HCT116 (cell line): ENCODE data around the gene GTF2A1. TPM values are rescaled to one million over a fixed set of nuclear protein-coding genes. Genes with fewer than 3 reads are reported as not detected.

Experiments used
- ATAC-seq: fragments of 200-7000 bp; cut with Tn5 transposase; 2 replicates; pipeline ENCODE4 v1.9.1; 2020; ENCODE audit warnings: mild to moderate bottlenecking, moderate library complexity
- BruUV-seq: library from RNA; stranded (reverse); fragments of 400-500 nt; replicated peaks from 2 replicates; lab custom pipeline; 2021; lab: Mats Ljungman, UMichigan
- CTCF ChIA-PET: fragments of 300-600 bp; sonication (Branson Sonifier 250); formaldehyde crosslinking; loops from one replicate; lab custom pipeline; 2021; ENCODE audit warnings: antibody characterized with exemption; lab: Charles Lee
- POLR2A ChIA-PET: fragments of 300-600, 350-600 bp; sonication (Branson Sonifier 250); formaldehyde crosslinking; loops from one replicate; lab custom pipeline; 2021; ENCODE audit warnings: antibody characterized with exemption; lab: Charles Lee
- RAD21 ChIA-PET, 2 experiments: fragments of 300-600 bp; sonication (Branson Sonifier 250); formaldehyde crosslinking; loops; one replicate each; lab custom pipeline; 2023; ENCODE audit warnings: low total read pairs in 2 of 2; ENCODE audit not compliant: uncharacterized antibody in 2 of 2, unreplicated experiment in 2 of 2, low non-redundant PET in 1 of 2; lab: Charles Lee
- DNase-seq: peaks from one replicate; pipeline ENCODE4 v3.0.0-alpha.2; 2010; ENCODE audit warnings: low read depth, low spot score
- H2AFZ ChIP-seq: fragments of 200-600 bp; shearing (Covaris generic), sonication (generic); 2 replicates; pipeline ENCODE4 v1.6.1; 2017; ENCODE audit warnings: low read depth, mixed run types, mixed read lengths, antibody characterized with exemption, low read length; ENCODE audit not compliant: poor library complexity, severe bottlenecking
- H3K27ac ChIP-seq: 2 replicates; pipeline ENCODE4 v1.5.1; 2012; ENCODE audit warnings: low read depth, low read length
- H3K27me3 ChIP-seq: fragments of 200-600 bp; sonication (generic); 2 replicates; pipeline ENCODE4 v1.6.1; 2016; ENCODE audit warnings: mixed run types, low read length, mixed read lengths; ENCODE audit not compliant: insufficient read depth
- H3K36me3 ChIP-seq, 2 experiments: fragments of 200-500 bp in 1 of 2; fragments of 200-600 bp in 1 of 2; sonication (Bioruptor generic) in 1 of 2; sonication (generic) in 1 of 2; 2 replicates each; pipeline versions ENCODE4 v1.5.1 to v1.6.1; 2014 to 2016; ENCODE audit warnings: low read length in 2 of 2, inconsistent platforms in 1 of 2, mixed read lengths in 1 of 2, mixed run types in 1 of 2; ENCODE audit not compliant: insufficient read depth in 2 of 2, control insufficient read depth in 1 of 2
- H3K4me1 ChIP-seq, 2 experiments: fragments of 200-600 bp in 1 of 2; sonication (generic) in 1 of 2; 2 replicates each; pipeline versions ENCODE4 v1.5.1 to v1.6.1; 2012 to 2017; ENCODE audit warnings: low read length in 2 of 2, inconsistent platforms in 1 of 2, mild to moderate bottlenecking in 1 of 2, mixed read lengths in 1 of 2, mixed run types in 1 of 2, moderate library complexity in 1 of 2; ENCODE audit not compliant: insufficient read depth in 2 of 2, control insufficient read depth in 1 of 2
- H3K4me2 ChIP-seq: fragments of 200-600 bp; sonication (generic); 2 replicates; pipeline ENCODE4 v1.6.1; 2017; ENCODE audit warnings: mixed run types, low read length, mixed read lengths
- H3K4me3 ChIP-seq, 2 experiments: fragments of 200-600 bp in 1 of 2; sonication (generic) in 1 of 2; replicated peaks in 1 of 2; 2 replicates each; pipeline ENCODE4 v1.5.1; 2011 to 2016; ENCODE audit warnings: low read length in 2 of 2, control low read depth in 1 of 2, low read depth in 1 of 2, mild to moderate bottlenecking in 1 of 2, mixed read lengths in 1 of 2, mixed run types in 1 of 2
- H3K79me2 ChIP-seq: fragments of 200-600 bp; sonication (generic); 2 replicates; pipeline ENCODE4 v1.6.1; 2017; ENCODE audit warnings: mild to moderate bottlenecking, mixed run types, low read length, moderate library complexity, mixed read lengths; ENCODE audit not compliant: insufficient read depth
- H3K9ac ChIP-seq: fragments of 200-600 bp; sonication (generic); 2 replicates; pipeline ENCODE4 v1.6.1; 2016; ENCODE audit warnings: low read length, mixed read lengths
- H3K9me2 ChIP-seq: fragments of 200-600 bp; sonication (generic), shearing (Covaris generic); 2 replicates; pipeline ENCODE4 v1.6.1; 2017; ENCODE audit warnings: mixed run types, mild to moderate bottlenecking, moderate library complexity; ENCODE audit not compliant: insufficient read depth
- H3K9me3 ChIP-seq, 2 experiments: fragments of 200-500 bp in 1 of 2; fragments of 200-600 bp in 1 of 2; sonication (Bioruptor generic) in 1 of 2; sonication (generic) in 1 of 2; 2 replicates each; pipeline ENCODE4 v1.6.1; 2014 to 2017; ENCODE audit warnings: low read length in 2 of 2, mixed read lengths in 2 of 2, inconsistent platforms in 1 of 2, low read depth in 1 of 2, mild to moderate bottlenecking in 1 of 2, mixed run types in 1 of 2, moderate library complexity in 1 of 2; ENCODE audit not compliant: control insufficient read depth in 1 of 2, insufficient read depth in 1 of 2
- H4K20me1 ChIP-seq: fragments of 200-600 bp; sonication (generic), shearing (Covaris generic); 2 replicates; pipeline ENCODE4 v1.6.1; 2017; ENCODE audit warnings: mixed run types, mild to moderate bottlenecking, moderate library complexity; ENCODE audit not compliant: insufficient read depth
- ATF3 ChIP-seq: IDR thresholded peaks from 2 replicates; pipeline ENCODE4 v1.6.1; 2012
- CBX3 ChIP-seq: IDR thresholded peaks from 2 replicates; pipeline ENCODE4 v1.6.1; 2012; ENCODE audit warnings: low read depth
- CEBPB ChIP-seq: IDR thresholded peaks from 2 replicates; pipeline ENCODE4 v1.6.1; 2012; ENCODE audit warnings: low read depth
- EGR1 ChIP-seq: IDR thresholded peaks from 2 replicates; pipeline ENCODE4 v1.6.1; 2012; ENCODE audit warnings: low read depth
- ELF1 ChIP-seq: IDR thresholded peaks from 2 replicates; pipeline ENCODE4 v1.6.1; 2012; ENCODE audit warnings: low read depth, borderline replicate concordance
- EZH2phosphoT487 ChIP-seq: fragments of 200-600 bp; IDR thresholded peaks from 2 replicates; pipeline ENCODE4 v1.6.1; 2018; ENCODE audit warnings: antibody characterized with exemption, borderline replicate concordance
- FOSL1 ChIP-seq: IDR thresholded peaks from 2 replicates; pipeline ENCODE4 v1.6.1; 2012; ENCODE audit warnings: low read depth
- JUND ChIP-seq: IDR thresholded peaks from 2 replicates; pipeline ENCODE4 v1.6.1; 2012
- MAX ChIP-seq: IDR thresholded peaks from 2 replicates; pipeline ENCODE4 v1.6.1; 2012
- POLR2AphosphoS5 ChIP-seq: IDR thresholded peaks from 2 replicates; pipeline ENCODE4 v1.6.1; 2011; ENCODE audit warnings: mild to moderate bottlenecking, low read depth, low read length, moderate library complexity
- RAD21 ChIP-seq: IDR thresholded peaks from 2 replicates; pipeline ENCODE4 v1.6.1; 2012; ENCODE audit warnings: low read depth, mild to moderate bottlenecking
- SIN3A ChIP-seq: IDR thresholded peaks from 2 replicates; pipeline ENCODE4 v1.6.1; 2012; ENCODE audit warnings: low read depth
- SP1 ChIP-seq: IDR thresholded peaks from 2 replicates; pipeline ENCODE4 v1.6.1; 2012; ENCODE audit warnings: low read depth
- SRF ChIP-seq: IDR thresholded peaks from 2 replicates; pipeline ENCODE4 v1.6.1; 2012; ENCODE audit warnings: low read depth
- TCF7L2 ChIP-seq: IDR thresholded peaks from 2 replicates; pipeline ENCODE4 v1.7.0; 2011; ENCODE audit warnings: borderline replicate concordance, inconsistent platforms; ENCODE audit not compliant: insufficient read depth, insufficient read length; ENCODE audit errors: extremely low read depth
- YY1 ChIP-seq: IDR thresholded peaks from 2 replicates; pipeline ENCODE4 v1.6.1; 2011; ENCODE audit warnings: low read length, low read depth, moderate library complexity, mild to moderate bottlenecking; ENCODE audit not compliant: insufficient replicate concordance; ENCODE audit errors: extremely low read depth
- ZFX ChIP-seq: fragments of 450-650 bp; IDR thresholded peaks from 2 replicates; pipeline ENCODE4 v1.6.1; 2017
- intact Hi-C: fragments of 100-400 bp; cut with micrococcal nuclease; formaldehyde crosslinking; loops from 2 replicates; pipeline ENCODE4 v1.10.0; 2022
- total RNA-seq: library from RNA; stranded (reverse); gene quantifications from one replicate; pipeline ENCODE4 v1.2.1, GENCODE V29; 2021; ENCODE audit not compliant: unreplicated experiment
- TF ChIP-seq, protein P1 (sequence below), 3 experiments: fragments of 200-600 bp in 1 of 3; sonication (generic) in 1 of 3; IDR thresholded peaks in 2 of 3; conservative IDR thresholded peaks in 1 of 3; 2 replicates each; pipeline ENCODE4 v1.5.1; 2012 to 2017; ENCODE audit warnings: low read depth in 2 of 3, low read length in 2 of 3, antibody characterized with exemption in 1 of 3, borderline replicate concordance in 1 of 3, control low read depth in 1 of 3, mild to moderate bottlenecking in 1 of 3, mixed read lengths in 1 of 3, mixed run types in 1 of 3, moderate library complexity in 1 of 3; ENCODE audit not compliant: insufficient read depth in 1 of 3
- TF ChIP-seq, protein P2 (sequence below): IDR thresholded peaks from 2 replicates; pipeline ENCODE4 v1.6.1; 2011; ENCODE audit warnings: mild to moderate bottlenecking, low read length, moderate library complexity; ENCODE audit not compliant: insufficient replicate concordance; ENCODE audit errors: extremely low read depth

The GTF2A1 gene
- total RNA-seq, 1 experiment from 2014 or later: 39.7 TPM

DNA sequence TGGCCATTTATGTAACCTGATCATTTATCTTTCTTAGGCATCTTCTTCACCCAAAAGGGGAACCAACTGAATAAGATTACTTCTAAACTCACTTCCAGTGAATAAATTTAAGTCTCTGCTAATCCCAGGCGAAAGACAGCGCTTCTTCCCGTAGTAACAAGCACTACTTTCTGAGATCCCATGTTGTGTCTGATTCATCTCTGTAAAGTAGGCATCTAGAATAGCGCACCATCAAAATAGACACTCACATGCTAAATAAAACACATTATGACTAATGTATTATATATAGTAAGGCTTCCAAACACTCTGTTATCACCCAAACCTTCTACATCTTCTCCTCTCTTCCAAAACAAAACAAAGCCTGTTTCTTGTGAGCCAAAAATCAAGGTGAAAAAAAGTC lies 15.1 kb downstream of the GTF2A1 start:
- Histone ChIP-seq H3K79me2 (peaks cover 59% of the 10 kb centered on the region), H3K9ac (no peak overlapping the region), H3K36me3 (peaks cover 11 to 16% of the 10 kb centered on the region in 2 experiments), H3K4me1 (no peaks in the 10 kb centered on the region), H3K4me3 (no peak overlapping the region), H3K4me2 (no peak overlapping the region), H2AFZ (no peak overlapping the region), H3K9me3 (no peaks in the 10 kb centered on the region), H3K27me3 (no peaks in the 10 kb centered on the region), H3K27ac (no peak overlapping the region), H4K20me1 (no peaks in the 10 kb centered on the region), H3K9me2 (no peaks in the 10 kb centered on the region)
- RAD21 ChIA-PET: no interaction called here
- no peak for ATAC-seq
- intact Hi-C loops: no loop called here
- POLR2A ChIA-PET: no interaction called here
- DNase-seq: no peak
- TF ChIP-seq TCF7L2: no peak
- TF ChIP-seq, protein P1, sequence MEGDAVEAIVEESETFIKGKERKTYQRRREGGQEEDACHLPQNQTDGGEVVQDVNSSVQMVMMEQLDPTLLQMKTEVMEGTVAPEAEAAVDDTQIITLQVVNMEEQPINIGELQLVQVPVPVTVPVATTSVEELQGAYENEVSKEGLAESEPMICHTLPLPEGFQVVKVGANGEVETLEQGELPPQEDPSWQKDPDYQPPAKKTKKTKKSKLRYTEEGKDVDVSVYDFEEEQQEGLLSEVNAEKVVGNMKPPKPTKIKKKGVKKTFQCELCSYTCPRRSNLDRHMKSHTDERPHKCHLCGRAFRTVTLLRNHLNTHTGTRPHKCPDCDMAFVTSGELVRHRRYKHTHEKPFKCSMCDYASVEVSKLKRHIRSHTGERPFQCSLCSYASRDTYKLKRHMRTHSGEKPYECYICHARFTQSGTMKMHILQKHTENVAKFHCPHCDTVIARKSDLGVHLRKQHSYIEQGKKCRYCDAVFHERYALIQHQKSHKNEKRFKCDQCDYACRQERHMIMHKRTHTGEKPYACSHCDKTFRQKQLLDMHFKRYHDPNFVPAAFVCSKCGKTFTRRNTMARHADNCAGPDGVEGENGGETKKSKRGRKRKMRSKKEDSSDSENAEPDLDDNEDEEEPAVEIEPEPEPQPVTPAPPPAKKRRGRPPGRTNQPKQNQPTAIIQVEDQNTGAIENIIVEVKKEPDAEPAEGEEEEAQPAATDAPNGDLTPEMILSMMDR (IDR thresholded peaks at IDR 0.05 in 2 of 3, conservative IDR thresholded peaks at IDR 0.05 in 1 of 3; ENCODE audit: borderline replicate concordance in 1 of 3, insufficient read depth in 1 of 3, low read depth in 2 of 3, low read length in 2 of 3): no peak
- no peak for TF ChIP-seq POLR2AphosphoS5
- TF ChIP-seq ELF1: no peak
- TF ChIP-seq FOSL1: no peak
- TF ChIP-seq, protein P2, sequence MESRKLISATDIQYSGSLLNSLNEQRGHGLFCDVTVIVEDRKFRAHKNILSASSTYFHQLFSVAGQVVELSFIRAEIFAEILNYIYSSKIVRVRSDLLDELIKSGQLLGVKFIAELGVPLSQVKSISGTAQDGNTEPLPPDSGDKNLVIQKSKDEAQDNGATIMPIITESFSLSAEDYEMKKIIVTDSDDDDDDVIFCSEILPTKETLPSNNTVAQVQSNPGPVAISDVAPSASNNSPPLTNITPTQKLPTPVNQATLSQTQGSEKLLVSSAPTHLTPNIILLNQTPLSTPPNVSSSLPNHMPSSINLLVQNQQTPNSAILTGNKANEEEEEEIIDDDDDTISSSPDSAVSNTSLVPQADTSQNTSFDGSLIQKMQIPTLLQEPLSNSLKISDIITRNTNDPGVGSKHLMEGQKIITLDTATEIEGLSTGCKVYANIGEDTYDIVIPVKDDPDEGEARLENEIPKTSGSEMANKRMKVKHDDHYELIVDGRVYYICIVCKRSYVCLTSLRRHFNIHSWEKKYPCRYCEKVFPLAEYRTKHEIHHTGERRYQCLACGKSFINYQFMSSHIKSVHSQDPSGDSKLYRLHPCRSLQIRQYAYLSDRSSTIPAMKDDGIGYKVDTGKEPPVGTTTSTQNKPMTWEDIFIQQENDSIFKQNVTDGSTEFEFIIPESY: no peak
- no peak for TF ChIP-seq SRF
- TF ChIP-seq ATF3: no peak
- no peak for TF ChIP-seq SP1
- TF ChIP-seq MAX: no peak
- no peak for TF ChIP-seq YY1
- no peak for TF ChIP-seq CBX3
- no peak for TF ChIP-seq JUND
- no peak for TF ChIP-seq SIN3A
- no peak for TF ChIP-seq CEBPB
- TF ChIP-seq ZFX: no peak
- no peak for TF ChIP-seq RAD21
- no peak for TF ChIP-seq EGR1
- TF ChIP-seq EZH2phosphoT487: no peak
- BruUV-seq: no TSS peak
- CTCF ChIA-PET: no interaction called here
